ENCODE measurements around the gene GPC6. TPM values are rescaled to one million over a fixed set of nuclear protein-coding genes. Genes with fewer than 3 reads are reported as not detected.

GPC6 gene
- total RNA-seq, 2 experiments from 2014 or later = not detected

- BruUV-seq (replicated peaks) = no TSS peak
- Histone ChIP-seq H3K9me2 (ENCODE audit: insufficient read depth, low read length) (no peaks in the 10 kb centered on the region), H2AFZ (ENCODE audit: low read length) (no peak overlapping the region), H3K4me1 (ENCODE audit: insufficient read depth, low read length, poor library complexity, severe bottlenecking) (no peaks in the 10 kb centered on the region), H3K79me2 (ENCODE audit: insufficient read depth, low read depth, low read length) (no peaks in the 10 kb centered on the region), H3K4me3 (ENCODE audit: low read depth, low read length, poor library complexity, severe bottlenecking) (no peak overlapping the region), H3K36me3 (ENCODE audit: insufficient read depth, low read length) (no peaks in the 10 kb centered on the region), H4K20me1 (ENCODE audit: insufficient read depth, low read length) (no peaks in the 10 kb centered on the region), H3K4me2 (ENCODE audit: low read length) (no peak overlapping the region), H3K9me3 (ENCODE audit: low read length) (no peaks in the 10 kb centered on the region), H3K27ac (ENCODE audit: low read depth, low read length, poor library complexity, severe bottlenecking) (no peak overlapping the region)
- intact Hi-C loops (cut with micrococcal nuclease; ENCODE audit: unreplicated experiment) = no loop called here
- ChIA-PET CTCF (ENCODE audit: unreplicated experiment) (no interaction called here), POLR2A (no interaction called here)
- DNase-seq (ENCODE audit: low spot score) = no peak
- TF ChIP-seq, protein P1, sequence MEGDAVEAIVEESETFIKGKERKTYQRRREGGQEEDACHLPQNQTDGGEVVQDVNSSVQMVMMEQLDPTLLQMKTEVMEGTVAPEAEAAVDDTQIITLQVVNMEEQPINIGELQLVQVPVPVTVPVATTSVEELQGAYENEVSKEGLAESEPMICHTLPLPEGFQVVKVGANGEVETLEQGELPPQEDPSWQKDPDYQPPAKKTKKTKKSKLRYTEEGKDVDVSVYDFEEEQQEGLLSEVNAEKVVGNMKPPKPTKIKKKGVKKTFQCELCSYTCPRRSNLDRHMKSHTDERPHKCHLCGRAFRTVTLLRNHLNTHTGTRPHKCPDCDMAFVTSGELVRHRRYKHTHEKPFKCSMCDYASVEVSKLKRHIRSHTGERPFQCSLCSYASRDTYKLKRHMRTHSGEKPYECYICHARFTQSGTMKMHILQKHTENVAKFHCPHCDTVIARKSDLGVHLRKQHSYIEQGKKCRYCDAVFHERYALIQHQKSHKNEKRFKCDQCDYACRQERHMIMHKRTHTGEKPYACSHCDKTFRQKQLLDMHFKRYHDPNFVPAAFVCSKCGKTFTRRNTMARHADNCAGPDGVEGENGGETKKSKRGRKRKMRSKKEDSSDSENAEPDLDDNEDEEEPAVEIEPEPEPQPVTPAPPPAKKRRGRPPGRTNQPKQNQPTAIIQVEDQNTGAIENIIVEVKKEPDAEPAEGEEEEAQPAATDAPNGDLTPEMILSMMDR (conservative IDR thresholded peaks at IDR 0.05; ENCODE audit: low read length) = no peak
- no peak for TF ChIP-seq EZH2phosphoT487 (IDR thresholded peaks at IDR 0.05; ENCODE audit: borderline replicate concordance, low read depth, low read length)
Measured at GRCh38 chr13:93338030-93338429, 111.4 kb downstream of the GPC6 start.

DNA sequence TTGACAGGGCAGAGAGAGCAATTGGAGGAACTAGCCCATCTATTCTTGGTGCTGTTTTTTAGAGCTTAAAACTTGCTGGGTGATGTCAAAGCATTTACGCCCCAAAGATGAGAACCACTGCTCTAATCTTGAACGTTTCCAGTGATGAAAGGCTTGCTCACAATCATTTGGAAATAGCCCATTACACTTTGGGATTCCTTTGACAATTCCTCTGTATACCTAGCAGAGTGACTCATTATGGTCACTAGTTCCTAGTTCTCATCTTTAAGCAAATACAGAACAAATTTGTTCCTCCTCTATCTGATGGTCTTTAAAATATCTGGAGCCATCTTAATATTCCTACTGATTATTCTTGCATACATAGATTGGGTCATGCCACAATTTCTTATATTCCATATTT, 112.3 kb downstream of the GPC6 start:
- intact Hi-C loops (cut with micrococcal nuclease; ENCODE audit: unreplicated experiment) = no loop called here
- ChIA-PET POLR2A (no interaction called here), CTCF (ENCODE audit: unreplicated experiment) (no interaction called here)
- H2AFZ ChIP-seq (ENCODE audit: low read length) = no peak overlapping the region
- no peaks in the 10 kb centered on the region for H3K9me3 ChIP-seq (ENCODE audit: low read length)
- H3K4me1 ChIP-seq (ENCODE audit: insufficient read depth, low read length, poor library complexity, severe bottlenecking) = no peaks in the 10 kb centered on the region
- H3K36me3 ChIP-seq (ENCODE audit: insufficient read depth, low read length) = no peaks in the 10 kb centered on the region
- no TSS peak for BruUV-seq (replicated peaks)
- H3K9me2 ChIP-seq (ENCODE audit: insufficient read depth, low read length) = no peaks in the 10 kb centered on the region
- TF ChIP-seq, protein P1 (conservative IDR thresholded peaks at IDR 0.05; ENCODE audit: low read length) = no peak
- no peak for TF ChIP-seq EZH2phosphoT487 (IDR thresholded peaks at IDR 0.05; ENCODE audit: borderline replicate concordance, low read depth, low read length)
- H3K27ac ChIP-seq (ENCODE audit: low read depth, low read length, poor library complexity, severe bottlenecking) = no peak overlapping the region
- H3K4me3 ChIP-seq (ENCODE audit: low read depth, low read length, poor library complexity, severe bottlenecking) = no peak overlapping the region
- H3K79me2 ChIP-seq (ENCODE audit: insufficient read depth, low read depth, low read length) = no peaks in the 10 kb centered on the region
- H4K20me1 ChIP-seq (ENCODE audit: insufficient read depth, low read length) = no peaks in the 10 kb centered on the region
- H3K4me2 ChIP-seq (ENCODE audit: low read length) = no peak overlapping the region
- DNase-seq (ENCODE audit: low spot score) = no peak

DNA sequence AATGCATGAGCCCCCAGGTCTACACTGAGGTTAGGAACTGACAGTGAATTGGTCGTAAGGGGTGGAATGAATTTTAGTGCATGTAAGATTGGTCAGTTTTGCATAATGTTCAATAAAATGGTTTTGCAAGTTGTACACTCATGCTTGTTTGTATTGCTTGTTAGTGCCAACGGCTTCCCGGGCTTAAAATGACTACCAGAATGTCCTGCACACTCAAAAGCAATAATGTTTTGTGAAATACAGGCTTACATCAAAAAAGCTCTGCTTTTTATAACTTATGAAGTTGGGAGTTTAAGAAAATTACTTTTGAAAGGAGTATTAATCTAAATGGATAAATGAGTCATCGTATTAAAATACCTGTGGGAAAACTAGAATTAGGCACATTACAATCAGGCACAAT, 112.9 kb downstream of the GPC6 start:
- no TSS peak for BruUV-seq (replicated peaks)
- no peak overlapping the region for H3K4me2 ChIP-seq (ENCODE audit: low read length)
- CTCF ChIA-PET (ENCODE audit: unreplicated experiment) = no interaction called here
- H3K27ac ChIP-seq (ENCODE audit: low read depth, low read length, poor library complexity, severe bottlenecking) = no peak overlapping the region
- H4K20me1 ChIP-seq (ENCODE audit: insufficient read depth, low read length) = no peaks in the 10 kb centered on the region
- H3K9me2 ChIP-seq (ENCODE audit: insufficient read depth, low read length) = no peaks in the 10 kb centered on the region
- POLR2A ChIA-PET = no interaction called here
- H3K4me1 ChIP-seq (ENCODE audit: insufficient read depth, low read length, poor library complexity, severe bottlenecking) = no peaks in the 10 kb centered on the region
- intact Hi-C loops (cut with micrococcal nuclease; ENCODE audit: unreplicated experiment) = no loop called here
- H3K9me3 ChIP-seq (ENCODE audit: low read length) = no peaks in the 10 kb centered on the region
- no peaks in the 10 kb centered on the region for H3K36me3 ChIP-seq (ENCODE audit: insufficient read depth, low read length)
- DNase-seq (ENCODE audit: low spot score) = no peak
- no peak for TF ChIP-seq EZH2phosphoT487 (IDR thresholded peaks at IDR 0.05; ENCODE audit: borderline replicate concordance, low read depth, low read length)
- TF ChIP-seq, protein P1 (conservative IDR thresholded peaks at IDR 0.05; ENCODE audit: low read length) = no peak
- no peak overlapping the region for H2AFZ ChIP-seq (ENCODE audit: low read length)
- no peaks in the 10 kb centered on the region for H3K79me2 ChIP-seq (ENCODE audit: insufficient read depth, low read depth, low read length)
- no peak overlapping the region for H3K4me3 ChIP-seq (ENCODE audit: low read depth, low read length, poor library complexity, severe bottlenecking)

Measured in OCI-LY7 (cell line).